Ascending aorta (tissue), 2 donors: ENCODE measurements around the gene SMTNL1. TPM values are rescaled to one million over a fixed set of nuclear protein-coding genes. Genes with fewer than 3 reads are reported as not detected.
"Not testable (repeated sequence)": the region's sequence is repeated elsewhere in the genome, so short reads cannot be mapped to it uniquely, and the experiment has no call there.

Source experiments
- DNase-seq, 2 donors: peaks; one replicate each; pipeline ENCODE4 v3.0.0-alpha.2; 2019; ENCODE audit warnings: low spot score in 2 of 2
- H3K27ac ChIP-seq, 2 donors: fragments of 200-600 bp; sonication (generic); one replicate each; pipeline ENCODE4 v1.5.1; 2016 to 2017; ENCODE audit warnings: mild to moderate bottlenecking in 1 of 2
- H3K27me3 ChIP-seq: fragments of 200-600 bp; sonication (generic); one replicate; pipeline ENCODE4 v1.5.1; 2017
- H3K36me3 ChIP-seq, 2 donors: fragments of 200-600 bp; sonication (generic); one replicate each; pipeline ENCODE4 v1.5.1; 2016
- H3K4me1 ChIP-seq, 2 donors: fragments of 200-600 bp; sonication (generic); one replicate each; pipeline ENCODE4 v1.5.1; 2016 to 2017; ENCODE audit warnings: mild to moderate bottlenecking in 1 of 2
- H3K4me3 ChIP-seq, 2 donors: fragments of 200-600 bp; sonication (generic); one replicate each; pipeline ENCODE4 v1.5.1; 2016 to 2017; ENCODE audit warnings: mild to moderate bottlenecking in 1 of 2
- H3K9me3 ChIP-seq, 2 donors: fragments of 200-600 bp; sonication (generic); one replicate each; pipeline ENCODE4 v1.5.1; 2016
- intact Hi-C: fragments of 100-400 bp; cut with DNase I; formaldehyde crosslinking; loops from one replicate; pipeline ENCODE4 v1.15.1; 2023
- total RNA-seq: library from RNA; depleted of rRNA; stranded (reverse); fragments of >200 nt; gene quantifications from one replicate; pipeline ENCODE4 v1.1.0, GENCODE V29; 2016
- TF ChIP-seq, protein P1 (sequence below), 3 experiments: fragments of 200-600 bp in 2 of 3; fragments of 450-650 bp in 1 of 3; sonication (generic) in 2 of 3; IDR thresholded peaks; one replicate each; pipeline ENCODE4 v1.5.1; 2016 to 2019; ENCODE audit warnings: antibody characterized with exemption in 3 of 3, mild to moderate bottlenecking in 1 of 3, moderate library complexity in 1 of 3

SMTNL1 gene
- total RNA-seq, 1 donor from 2014 or later, result not detected

DNA sequence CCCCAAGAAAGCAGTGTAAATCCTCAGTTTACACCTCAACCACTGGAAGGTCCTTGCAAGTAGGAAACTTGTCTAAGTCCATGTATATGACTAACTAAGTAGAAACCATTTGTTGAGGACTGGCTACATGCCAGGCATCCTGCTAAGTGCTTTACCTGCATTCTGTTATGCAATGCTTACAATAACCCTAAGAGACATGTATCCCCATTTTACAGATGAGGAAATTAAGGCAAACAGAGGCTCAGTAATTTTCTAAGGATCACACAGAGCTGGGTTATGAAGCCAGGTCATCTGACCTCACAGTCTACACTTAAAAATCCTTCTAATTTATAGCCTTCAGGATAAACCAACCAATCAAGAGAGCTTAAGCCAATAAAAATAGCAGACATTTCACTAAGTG, 8.4 kb upstream of the SMTNL1 start:
- intact Hi-C loops, result loop anchor here (5.0 kb wide), 1 partner anchor 182 kb away; no protein-coding TSS in a partner anchor
- DNase-seq, result no peak
- H3K27ac ChIP-seq, result no peak overlapping the region

DNA sequence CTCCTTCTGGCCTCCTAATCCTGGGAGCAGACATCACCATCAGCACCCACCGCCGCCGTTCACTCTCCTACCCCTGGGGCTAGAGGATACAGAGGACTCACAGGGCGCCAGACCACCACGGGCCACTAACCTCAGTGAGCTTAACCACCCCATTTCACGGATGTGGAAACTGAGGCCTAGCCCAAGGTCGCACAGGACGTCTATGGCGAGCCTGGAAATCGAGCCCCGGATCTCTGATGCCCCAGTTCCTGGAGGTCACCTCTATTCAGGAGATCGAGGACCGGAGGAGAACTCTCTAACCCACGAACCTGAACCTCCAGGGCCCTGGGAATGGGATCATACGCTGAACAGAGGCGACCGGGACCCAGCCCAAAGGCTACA, 7.2 kb upstream of the SMTNL1 start:
- intact Hi-C loops, result loop anchor here (1.0 to 5.0 kb wide), 4 partner anchors 31 to 203 kb away; partner anchors contain the start of genes MED19, TMX2 and UBE2L6
- no peak for DNase-seq

More for the DNA sequence above, 8.4 kb upstream of the SMTNL1 start:
- no peaks in the 10 kb centered on the region for H3K9me3 ChIP-seq
- peaks cover 5 to 12% of the 10 kb centered on the region in 2 donors for H3K4me1 ChIP-seq
- peaks cover 0 to 3% of the 10 kb centered on the region in 2 donors for H3K36me3 ChIP-seq
- H3K4me3 ChIP-seq, result no peak overlapping the region
- H3K27me3 ChIP-seq, result no peaks in the 10 kb centered on the region
- TF ChIP-seq, protein P1, sequence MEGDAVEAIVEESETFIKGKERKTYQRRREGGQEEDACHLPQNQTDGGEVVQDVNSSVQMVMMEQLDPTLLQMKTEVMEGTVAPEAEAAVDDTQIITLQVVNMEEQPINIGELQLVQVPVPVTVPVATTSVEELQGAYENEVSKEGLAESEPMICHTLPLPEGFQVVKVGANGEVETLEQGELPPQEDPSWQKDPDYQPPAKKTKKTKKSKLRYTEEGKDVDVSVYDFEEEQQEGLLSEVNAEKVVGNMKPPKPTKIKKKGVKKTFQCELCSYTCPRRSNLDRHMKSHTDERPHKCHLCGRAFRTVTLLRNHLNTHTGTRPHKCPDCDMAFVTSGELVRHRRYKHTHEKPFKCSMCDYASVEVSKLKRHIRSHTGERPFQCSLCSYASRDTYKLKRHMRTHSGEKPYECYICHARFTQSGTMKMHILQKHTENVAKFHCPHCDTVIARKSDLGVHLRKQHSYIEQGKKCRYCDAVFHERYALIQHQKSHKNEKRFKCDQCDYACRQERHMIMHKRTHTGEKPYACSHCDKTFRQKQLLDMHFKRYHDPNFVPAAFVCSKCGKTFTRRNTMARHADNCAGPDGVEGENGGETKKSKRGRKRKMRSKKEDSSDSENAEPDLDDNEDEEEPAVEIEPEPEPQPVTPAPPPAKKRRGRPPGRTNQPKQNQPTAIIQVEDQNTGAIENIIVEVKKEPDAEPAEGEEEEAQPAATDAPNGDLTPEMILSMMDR (IDR thresholded peaks at IDR 0.05), result no peak

DNA sequence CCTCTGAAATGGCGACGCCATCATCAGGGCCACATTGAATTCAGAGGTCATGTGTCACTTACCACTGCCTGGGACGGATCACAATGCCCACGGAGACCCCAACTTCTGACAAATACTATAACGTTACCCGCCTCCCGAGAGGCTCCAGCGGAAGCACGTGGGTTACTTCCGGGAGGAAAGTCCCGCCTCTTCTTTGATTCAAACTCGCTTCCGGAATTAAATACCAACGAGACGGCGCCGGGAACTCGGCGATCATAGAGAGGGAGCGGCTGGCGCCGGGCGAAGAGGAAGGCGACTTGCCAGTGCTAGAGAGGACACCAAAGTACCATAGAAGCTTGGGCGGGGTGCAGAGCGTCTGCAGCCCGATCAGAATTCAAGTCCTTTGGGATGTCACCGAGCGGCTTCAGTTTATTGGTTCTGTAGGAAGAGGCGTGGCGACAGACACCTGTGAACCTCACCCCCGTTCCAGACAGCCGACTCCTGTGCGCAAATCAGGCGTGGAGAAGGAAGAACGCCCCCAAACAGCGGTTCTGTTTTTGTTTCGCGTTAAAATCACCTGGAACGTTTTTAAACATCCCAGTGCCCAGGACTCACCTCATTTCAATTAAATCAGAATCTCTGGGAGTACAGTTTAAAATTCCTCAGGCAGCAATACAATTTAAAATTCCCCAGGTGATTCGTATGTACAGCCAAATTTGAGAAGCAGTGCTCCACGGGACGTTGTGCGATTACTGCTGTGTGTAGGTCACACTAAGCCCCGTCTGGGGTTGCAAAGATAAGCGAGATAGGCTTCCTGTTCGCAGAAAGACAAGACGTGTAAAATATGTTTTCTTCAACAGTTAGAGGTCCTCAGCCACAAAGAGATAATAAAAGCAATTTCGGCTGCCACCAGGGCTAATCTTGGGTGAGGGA, 6.5 kb upstream of the SMTNL1 start, which contains the start of gene TIMM10:
TSS of gene TIMM10 (minus strand) at position 159 of the 912 bp plus-strand sequence. CDS start 565 bp downstream, outside the sequence.
- peaks cover 5 to 12% of the 10 kb centered on the region in 2 donors for H3K4me1 ChIP-seq
- H3K27me3 ChIP-seq, result no peaks in the 10 kb centered on the region
- TF ChIP-seq, protein P1 (IDR thresholded peaks at IDR 0.05), result no peak
- DNase-seq, result peak; percentile 82 to 97
- no peaks in the 10 kb centered on the region for H3K9me3 ChIP-seq
- H3K27ac ChIP-seq, result peak within 1 kb of the TSS; percentile 56 to 70
- H3K4me3 ChIP-seq, result peak within 1 kb of the TSS; percentile 67
- intact Hi-C loops, result loop anchor here (1.0 to 5.0 kb wide), 4 partner anchors 32 to 204 kb away; partner anchors contain the start of genes MED19, TMX2 and UBE2L6
- H3K36me3 ChIP-seq, result peaks cover 0 to 3% of the 10 kb centered on the region in 2 donors

More for the DNA sequence above, 7.2 kb upstream of the SMTNL1 start:
- H3K27me3 ChIP-seq, result no peaks in the 10 kb centered on the region
- no peaks in the 10 kb centered on the region for H3K9me3 ChIP-seq
- peaks cover 0 to 3% of the 10 kb centered on the region in 2 donors for H3K36me3 ChIP-seq
- H3K4me3 ChIP-seq, result peak overlapping the region; percentile 67
- H3K27ac ChIP-seq, result peak overlapping the region; percentile 56 to 63
- TF ChIP-seq, protein P1 (IDR thresholded peaks at IDR 0.05), result no peak
- H3K4me1 ChIP-seq, result peaks cover 5 to 12% of the 10 kb centered on the region in 2 donors

DNA sequence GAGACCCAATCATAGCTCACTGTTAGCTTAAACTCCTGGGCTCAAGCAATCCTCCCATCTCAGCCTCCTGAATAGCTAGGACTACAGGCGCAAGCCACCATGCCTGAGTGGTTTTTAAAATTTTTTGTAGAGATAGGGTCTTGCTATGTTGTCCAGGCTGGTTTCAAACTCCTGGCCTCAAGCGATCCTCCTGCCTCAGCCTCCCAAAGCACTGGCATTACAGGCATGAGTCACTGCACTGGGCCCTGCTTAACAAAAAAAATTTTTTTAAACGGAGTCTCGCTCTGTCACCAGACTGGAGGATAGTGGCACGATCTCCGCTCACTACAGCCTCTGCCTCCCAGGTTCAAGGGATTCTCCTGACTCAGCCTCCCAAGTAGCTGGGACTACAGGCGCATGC, 2.9 kb upstream of the SMTNL1 start:
- not testable (repeated sequence) for H3K27ac ChIP-seq, DNase-seq, H3K27me3 ChIP-seq, H3K9me3 ChIP-seq, H3K4me3 ChIP-seq, H3K36me3 ChIP-seq
- intact Hi-C loops, result loop anchor here (5.0 kb wide), 2 partner anchors 33 to 207 kb away; partner anchors contain the start of gene UBE2L6
- H3K4me1 ChIP-seq, result peaks cover 5 to 10% of the 10 kb centered on the region in 2 donors

DNA sequence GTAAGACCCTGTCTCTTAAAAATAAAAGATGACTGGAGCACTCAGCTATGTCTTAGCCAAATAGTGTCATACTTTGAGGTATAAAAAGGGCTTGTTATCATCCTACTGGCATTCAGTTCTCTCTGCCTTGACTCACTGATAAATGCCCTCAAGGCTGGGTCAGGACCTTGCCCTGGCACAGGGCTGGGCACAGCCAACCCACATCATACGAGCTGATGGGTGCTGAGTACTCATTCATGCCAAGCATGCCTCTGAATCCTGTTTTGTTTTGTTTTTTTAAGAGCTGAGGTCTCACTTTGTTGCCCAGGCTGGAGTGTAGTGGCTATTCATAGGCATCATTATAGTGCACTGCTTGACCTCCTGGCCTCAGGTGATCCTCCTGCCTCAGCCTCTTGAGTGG, 1.9 kb downstream of the SMTNL1 start:
- intact Hi-C loops, result no loop called here
- no peaks in the 10 kb centered on the region for H3K9me3 ChIP-seq
- TF ChIP-seq, protein P1 (IDR thresholded peaks at IDR 0.05), result no peak
- no peaks in the 10 kb centered on the region for H3K36me3 ChIP-seq
- no peaks in the 10 kb centered on the region for H3K27me3 ChIP-seq
- H3K4me3 ChIP-seq, result no peak overlapping the region
- no peak for DNase-seq
- H3K27ac ChIP-seq, result no peak overlapping the region
- H3K4me1 ChIP-seq, result no peaks in the 10 kb centered on the region

DNA sequence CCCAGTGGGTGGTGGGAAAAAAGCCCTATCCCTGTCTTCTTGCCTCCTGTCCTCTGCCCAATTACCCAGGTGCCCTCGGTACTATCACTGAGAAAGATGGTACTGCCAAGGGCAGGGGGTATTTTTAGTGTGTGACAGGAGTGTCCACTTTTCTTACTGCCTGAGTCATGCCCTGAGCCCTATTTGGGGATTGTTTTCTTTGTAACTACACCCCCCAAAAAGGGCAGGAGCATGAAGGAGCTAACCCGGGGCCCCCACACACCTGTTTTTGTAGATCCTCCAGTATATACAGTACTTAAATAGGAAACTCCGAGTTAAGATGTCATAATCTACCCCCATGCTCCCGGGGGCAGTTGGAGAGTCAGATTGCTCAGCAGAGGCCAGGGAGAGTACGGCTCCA, 3.8 kb downstream of the SMTNL1 start:
- Histone ChIP-seq H3K9me3 (no peaks in the 10 kb centered on the region), H3K4me1 (no peaks in the 10 kb centered on the region), H3K4me3 (no peak overlapping the region), H3K36me3 (no peaks in the 10 kb centered on the region), H3K27ac (no peak overlapping the region), H3K27me3 (no peaks in the 10 kb centered on the region)
- intact Hi-C loops, result no loop called here
- DNase-seq, result no peak
- TF ChIP-seq, protein P1 (IDR thresholded peaks at IDR 0.05), result no peak
